Spinal cord (tissue), 10 donors: ENCODE results near the gene IL6ST. TPM values are rescaled to one million over a fixed set of nuclear protein-coding genes. Genes with fewer than 3 reads are reported as not detected.

Source experiments
- DNase-seq, 6 donors: peaks; one replicate each; pipeline versions ENCODE4 v3.0.0 to v3.0.0-alpha.2; 2013 to 2015; ENCODE audit warnings: low spot score in 6 of 6, low read depth in 4 of 6
- H3K27ac ChIP-seq: one replicate; pipeline ENCODE4 v1.5.1; 2013; ENCODE audit warnings: low read depth, low read length, control low read depth
- H3K27me3 ChIP-seq: one replicate; pipeline ENCODE4 v1.6.1; 2013; ENCODE audit warnings: low read length; ENCODE audit not compliant: control insufficient read depth, insufficient read depth
- H3K36me3 ChIP-seq: one replicate; pipeline ENCODE4 v1.6.1; 2013; ENCODE audit warnings: low read length; ENCODE audit not compliant: control insufficient read depth, insufficient read depth
- H3K4me1 ChIP-seq: one replicate; pipeline ENCODE4 v1.6.1; 2013; ENCODE audit warnings: low read length; ENCODE audit not compliant: control insufficient read depth, insufficient read depth
- H3K4me3 ChIP-seq: one replicate; pipeline ENCODE4 v1.5.1; 2013; ENCODE audit warnings: low read depth, low read length, control low read depth
- H3K9me3 ChIP-seq: one replicate; pipeline ENCODE4 v1.6.1; 2013; ENCODE audit warnings: low read length; ENCODE audit not compliant: control insufficient read depth, insufficient read depth
- WGBS: methylation state at CpG from one replicate; pipeline ENCODE4 v1.1.5; 2013; ENCODE audit warnings: missing lambda C conversion rate; ENCODE audit not compliant: insufficient coverage; 5-methylcytosine and 5-hydroxymethylcytosine counted together
- polyA plus RNA-seq, 2 donors: library from polyadenylated mRNA; unstranded; fragments of 120-200 nt; gene quantifications; one replicate each; pipeline ENCODE4 v1.2.1, GENCODE V29; 2013; ENCODE audit not compliant: insufficient read length in 2 of 2
- total RNA-seq, 2 donors: library from RNA; depleted of rRNA in 1 of 2; stranded (reverse); fragments of 120-200 nt in 1 of 2; fragments of >200 nt in 1 of 2; gene quantifications; one replicate each; pipeline versions ENCODE4 v1.2.3 to v1.2.4, GENCODE V29; 2013 to 2014
- donor health status: healthy.

Gene IL6ST
- total and polyA plus RNA-seq, 4 donors: 49.9 to 246 (median 145) TPM

- DNase-seq: no peak
- no peaks in the 10 kb centered on the region for H3K9me3 ChIP-seq
- no peaks in the 10 kb centered on the region for H3K27me3 ChIP-seq
- WGBS: 94% methylated on average over 16 of the region's 17 CpGs
- H3K27ac ChIP-seq: no peak overlapping the region
- no peak overlapping the region for H3K4me3 ChIP-seq
- H3K36me3 ChIP-seq: no peaks in the 10 kb centered on the region
- H3K4me1 ChIP-seq: no peaks in the 10 kb centered on the region
Measured at GRCh38 chr5:55918087-55919035, 76.4 kb downstream of the IL6ST start.

- Histone ChIP-seq H3K27ac (no peak overlapping the region), H3K27me3 (no peaks in the 10 kb centered on the region), H3K9me3 (no peaks in the 10 kb centered on the region), H3K4me3 (no peak overlapping the region), H3K4me1 (no peaks in the 10 kb centered on the region), H3K36me3 (no peaks in the 10 kb centered on the region)
- no peak for DNase-seq
- 64% methylated on average over 4 of the region's 5 CpGs for WGBS
Measured at GRCh38 chr5:55917402-55918086, 77.2 kb downstream of the IL6ST start.

GRCh38 chr5:55916986-55917385 lies 77.8 kb downstream of the IL6ST start:
- no peak overlapping the region for H3K27ac ChIP-seq
- H3K36me3 ChIP-seq: no peaks in the 10 kb centered on the region
- H3K4me3 ChIP-seq: no peak overlapping the region
- no peaks in the 10 kb centered on the region for H3K4me1 ChIP-seq
- no peaks in the 10 kb centered on the region for H3K9me3 ChIP-seq
- 85% methylated on average over 10 of the region's 10 CpGs for WGBS
- DNase-seq: no peak
- H3K27me3 ChIP-seq: no peaks in the 10 kb centered on the region

- WGBS: 100% methylated on average over 1 of the region's 3 CpGs
- H3K4me1 ChIP-seq: no peaks in the 10 kb centered on the region
- H3K36me3 ChIP-seq: no peaks in the 10 kb centered on the region
- H3K27me3 ChIP-seq: no peaks in the 10 kb centered on the region
- no peaks in the 10 kb centered on the region for H3K9me3 ChIP-seq
- no peak overlapping the region for H3K27ac ChIP-seq
- DNase-seq: no peak
- H3K4me3 ChIP-seq: no peak overlapping the region
Measured at GRCh38 chr5:55915783-55916182, 79.0 kb downstream of the IL6ST start.

GRCh38 chr5:55914971-55915370 lies 79.8 kb downstream of the IL6ST start:
- H3K27me3 ChIP-seq: no peaks in the 10 kb centered on the region
- no peak overlapping the region for H3K27ac ChIP-seq
- no peak for DNase-seq
- H3K4me3 ChIP-seq: no peak overlapping the region
- WGBS: 77% methylated on average over 2 of the region's 2 CpGs
- no peaks in the 10 kb centered on the region for H3K36me3 ChIP-seq
- no peaks in the 10 kb centered on the region for H3K9me3 ChIP-seq
- H3K4me1 ChIP-seq: no peaks in the 10 kb centered on the region

- no peak for DNase-seq
- Histone ChIP-seq H3K4me3 (no peak overlapping the region), H3K9me3 (no peaks in the 10 kb centered on the region), H3K36me3 (no peaks in the 10 kb centered on the region), H3K27me3 (no peaks in the 10 kb centered on the region), H3K27ac (no peak overlapping the region), H3K4me1 (no peaks in the 10 kb centered on the region)
- 90% methylated on average over 9 of the region's 10 CpGs for WGBS
Measured at GRCh38 chr5:55913466-55914413, 81.0 kb downstream of the IL6ST start.

GRCh38 chr5:55911784-55912653 lies 82.7 kb downstream of the IL6ST start:
- Histone ChIP-seq H3K4me3 (no peak overlapping the region), H3K27me3 (no peaks in the 10 kb centered on the region), H3K36me3 (no peaks in the 10 kb centered on the region), H3K4me1 (no peaks in the 10 kb centered on the region), H3K9me3 (no peaks in the 10 kb centered on the region), H3K27ac (no peak overlapping the region)
- WGBS: 86% methylated on average over 2 of the region's 2 CpGs
- DNase-seq: peak in 1 of 6 donors; percentile 48

- Histone ChIP-seq H3K4me1 (no peaks in the 10 kb centered on the region), H3K4me3 (no peak overlapping the region), H3K27ac (no peak overlapping the region), H3K36me3 (no peaks in the 10 kb centered on the region), H3K9me3 (no peaks in the 10 kb centered on the region), H3K27me3 (no peaks in the 10 kb centered on the region)
- DNase-seq: no peak
- WGBS: no CpG with 5 or more reads among the region's 1 CpG
Measured at GRCh38 chr5:55908804-55909203, 86.0 kb downstream of the IL6ST start.
